Measurements from ENCODE around the gene MSRB3.
A peak's percentile ranks its signal among the peaks of the same experiment; 100 is the strongest.

MSRB3 gene

GRCh38 chr12:65302891-65303290 is 24.4 kb downstream of the MSRB3 start:
- no peak overlapping the region for H3K4me3 ChIP-seq (ENCODE audit: low read depth, low read length)
- TF ChIP-seq CTCF (IDR thresholded peaks at IDR 0.05; ENCODE audit: low read depth, low read length): no peak

GRCh38 chr12:65305346-65305950 is 27.0 kb downstream of the MSRB3 start:
- TF ChIP-seq CTCF (IDR thresholded peaks at IDR 0.05; ENCODE audit: low read depth, low read length): no peak
- H3K4me3 ChIP-seq (ENCODE audit: low read depth, low read length): no peak overlapping the region

GRCh38 chr12:65306366-65307168 is 28.1 kb downstream of the MSRB3 start:
- TF ChIP-seq CTCF (IDR thresholded peaks at IDR 0.05; ENCODE audit: low read depth, low read length): peak; percentile 46; the same call in 1 of the 2 replicates
- H3K4me3 ChIP-seq (ENCODE audit: low read depth, low read length): no peak overlapping the region

GRCh38 chr12:65307169-65307501 is 28.7 kb downstream of the MSRB3 start:
- no peak for TF ChIP-seq CTCF (IDR thresholded peaks at IDR 0.05; ENCODE audit: low read depth, low read length)
- no peak overlapping the region for H3K4me3 ChIP-seq (ENCODE audit: low read depth, low read length)

- no peak for TF ChIP-seq CTCF (IDR thresholded peaks at IDR 0.05; ENCODE audit: low read depth, low read length)
- no peak overlapping the region for H3K4me3 ChIP-seq (ENCODE audit: low read depth, low read length)
Measured at GRCh38 chr12:65308006-65308405, 29.5 kb downstream of the MSRB3 start.

- no peak for TF ChIP-seq CTCF (IDR thresholded peaks at IDR 0.05; ENCODE audit: low read depth, low read length)
- no peak overlapping the region for H3K4me3 ChIP-seq (ENCODE audit: low read depth, low read length)
Measured at GRCh38 chr12:65308601-65309071, 30.2 kb downstream of the MSRB3 start.

- H3K4me3 ChIP-seq (ENCODE audit: low read depth, low read length): no peak overlapping the region
- no peak for TF ChIP-seq CTCF (IDR thresholded peaks at IDR 0.05; ENCODE audit: low read depth, low read length)
Measured at GRCh38 chr12:65311260-65311659, 32.8 kb downstream of the MSRB3 start.

Measured in WI38 (cell line).